NCI-H526 treated with DMSO at 0.1 percent for 48 hours (cell line): ENCODE results near the gene GPR82.
"Not testable (repeated sequence)": the region's sequence is repeated elsewhere in the genome, so short reads cannot be mapped to it uniquely, and the experiment has no call there.

Experiments
- DNase-seq: peaks from one replicate; lab custom pipeline; 2025; lab: John Stamatoyannopoulos, UW

Gene GPR82

GRCh38 chrX:41723826-41724225, at the start of gene GPR82:
Gene GPR82, plus strand, starts transcription at chrX:41724181. Its CDS starts 2,846 bp downstream, at chrX:41727027.
- DNase-seq: no peak

GRCh38 chrX:41676361-41676760, 47.6 kb upstream of the GPR82 start:
- DNase-seq: not testable (repeated sequence)

- no peak for DNase-seq
Observed at GRCh38 chrX:41677183-41678060, 46.6 kb upstream of the GPR82 start.

GRCh38 chrX:41684138-41684537, 39.8 kb upstream of the GPR82 start:
- DNase-seq: no peak

- DNase-seq: no peak
Observed at GRCh38 chrX:41684940-41685339, 39.0 kb upstream of the GPR82 start.

- DNase-seq: no peak
Observed at GRCh38 chrX:41686788-41687187, 37.2 kb upstream of the GPR82 start.

GRCh38 chrX:41688156-41688555, 35.8 kb upstream of the GPR82 start:
- no peak for DNase-seq

- DNase-seq: no peak
Observed at GRCh38 chrX:41688835-41689234, 35.1 kb upstream of the GPR82 start, which contains the start of gene GPR34. Gene GPR34, plus strand, starts transcription at chrX:41688973. Its CDS starts 6,661 bp downstream, at chrX:41695634.

- no peak for DNase-seq
Observed at GRCh38 chrX:41689711-41690110, 34.3 kb upstream of the GPR82 start.

- DNase-seq: no peak
Observed at GRCh38 chrX:41692162-41692749, 31.7 kb upstream of the GPR82 start.

GRCh38 chrX:41693024-41693423, 31.0 kb upstream of the GPR82 start:
- no peak for DNase-seq

- DNase-seq: no peak
Observed at GRCh38 chrX:41695426-41695825, 28.6 kb upstream of the GPR82 start.

- DNase-seq: no peak
Observed at GRCh38 chrX:41703574-41704029, 20.4 kb upstream of the GPR82 start.

GRCh38 chrX:41705042-41705441, 18.9 kb upstream of the GPR82 start:
- DNase-seq: no peak

- no peak for DNase-seq
Observed at GRCh38 chrX:41705680-41706374, 18.2 kb upstream of the GPR82 start.

GRCh38 chrX:41707218-41707617, 16.8 kb upstream of the GPR82 start:
- no peak for DNase-seq

- no peak for DNase-seq
Observed at GRCh38 chrX:41708486-41708885, 15.5 kb upstream of the GPR82 start.

GRCh38 chrX:41711021-41711667, 12.8 kb upstream of the GPR82 start:
- DNase-seq: no peak

GRCh38 chrX:41716222-41716621, 7.8 kb upstream of the GPR82 start:
- DNase-seq: no peak

- no peak for DNase-seq
Observed at GRCh38 chrX:41716767-41717473, 7.1 kb upstream of the GPR82 start.

- DNase-seq: no peak
Observed at GRCh38 chrX:41718481-41719235, 5.3 kb upstream of the GPR82 start.
